Activated T-cell treated with anti-CD3 and anti-CD28 coated beads for 4 hours (primary cell): ENCODE data around the gene CYP4F2.
"Not testable (repeated sequence)": the region's sequence is repeated elsewhere in the genome, so short reads cannot be mapped to it uniquely, and the experiment has no call there.

Experiments
- DNase-seq: peaks from one replicate; pipeline ENCODE4 v3.0.0-alpha.2; 2020

CYP4F2 gene, protein sequence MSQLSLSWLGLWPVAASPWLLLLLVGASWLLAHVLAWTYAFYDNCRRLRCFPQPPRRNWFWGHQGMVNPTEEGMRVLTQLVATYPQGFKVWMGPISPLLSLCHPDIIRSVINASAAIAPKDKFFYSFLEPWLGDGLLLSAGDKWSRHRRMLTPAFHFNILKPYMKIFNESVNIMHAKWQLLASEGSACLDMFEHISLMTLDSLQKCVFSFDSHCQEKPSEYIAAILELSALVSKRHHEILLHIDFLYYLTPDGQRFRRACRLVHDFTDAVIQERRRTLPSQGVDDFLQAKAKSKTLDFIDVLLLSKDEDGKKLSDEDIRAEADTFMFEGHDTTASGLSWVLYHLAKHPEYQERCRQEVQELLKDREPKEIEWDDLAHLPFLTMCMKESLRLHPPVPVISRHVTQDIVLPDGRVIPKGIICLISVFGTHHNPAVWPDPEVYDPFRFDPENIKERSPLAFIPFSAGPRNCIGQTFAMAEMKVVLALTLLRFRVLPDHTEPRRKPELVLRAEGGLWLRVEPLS

DNA sequence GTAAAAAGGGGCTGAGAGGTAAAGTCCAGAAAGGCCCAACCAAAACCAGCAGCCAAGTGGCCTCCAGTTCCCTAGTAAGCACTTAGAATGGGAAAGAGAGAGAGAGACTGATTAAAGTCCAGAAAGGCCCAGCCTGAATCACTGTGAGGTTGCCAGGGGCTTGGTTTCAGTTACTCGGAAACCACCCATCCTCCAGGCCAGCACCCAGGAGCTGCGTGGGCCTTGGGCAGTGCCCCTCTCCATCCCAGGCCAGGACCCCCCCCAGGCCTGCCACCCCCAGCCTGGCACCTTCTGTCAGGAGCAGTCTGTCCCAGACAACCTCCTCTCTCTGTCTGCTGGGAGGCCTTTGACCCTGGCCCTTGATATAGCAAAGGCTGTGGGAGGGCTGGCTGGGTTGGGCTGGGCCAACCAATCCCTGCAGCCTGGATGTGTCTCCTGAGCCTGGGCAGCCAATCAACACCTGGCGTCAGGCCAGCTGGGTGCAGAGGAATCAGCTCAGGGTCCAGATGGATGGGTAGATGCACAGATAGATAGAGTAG is at the start of gene CYP4F2:
TSS of gene CYP4F2 (minus strand) at position 337 of the 539 bp plus-strand sequence. CDS start 463 bp downstream, outside the sequence.
- no peak for DNase-seq

DNA sequence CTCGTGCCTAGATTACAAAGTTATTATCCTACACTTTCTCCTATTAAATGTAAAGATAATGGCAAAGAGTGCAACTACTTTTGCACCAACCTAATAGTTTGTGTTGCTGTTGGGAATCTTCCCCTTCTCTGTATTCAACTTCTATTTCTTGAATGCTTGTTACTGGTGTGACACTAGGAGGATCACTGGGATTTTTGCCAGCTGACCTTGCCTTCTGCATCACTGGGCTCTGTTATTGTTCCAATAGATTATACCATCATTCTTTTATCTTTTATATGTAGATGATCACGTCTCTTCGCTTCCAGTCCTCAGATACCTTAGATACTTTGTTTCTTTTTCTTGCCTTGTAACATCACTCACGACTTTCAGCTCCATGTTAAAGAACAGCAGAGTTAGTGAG is 47.4 kb upstream of the CYP4F2 start:
- DNase-seq, result no peak

DNA sequence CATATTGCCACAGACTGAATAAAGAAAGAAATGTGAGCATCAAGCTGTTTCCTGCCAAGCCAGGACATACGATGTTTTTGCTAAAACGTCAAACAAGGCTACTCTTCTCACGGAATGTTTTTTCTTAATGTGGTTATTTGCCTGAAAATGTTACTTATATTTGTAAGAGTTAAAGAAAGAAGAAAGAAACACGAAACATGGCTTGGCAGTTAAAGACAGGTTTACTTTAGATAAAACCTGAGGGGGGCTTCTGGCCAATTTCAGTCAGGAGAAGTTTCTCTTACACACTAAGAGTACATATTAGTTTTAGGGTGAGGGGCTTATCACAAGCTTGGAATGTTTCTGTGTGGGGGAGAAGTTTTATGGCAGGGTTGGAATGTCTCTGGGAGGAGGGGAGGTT is 46.5 kb upstream of the CYP4F2 start:
- DNase-seq, result no peak

DNA sequence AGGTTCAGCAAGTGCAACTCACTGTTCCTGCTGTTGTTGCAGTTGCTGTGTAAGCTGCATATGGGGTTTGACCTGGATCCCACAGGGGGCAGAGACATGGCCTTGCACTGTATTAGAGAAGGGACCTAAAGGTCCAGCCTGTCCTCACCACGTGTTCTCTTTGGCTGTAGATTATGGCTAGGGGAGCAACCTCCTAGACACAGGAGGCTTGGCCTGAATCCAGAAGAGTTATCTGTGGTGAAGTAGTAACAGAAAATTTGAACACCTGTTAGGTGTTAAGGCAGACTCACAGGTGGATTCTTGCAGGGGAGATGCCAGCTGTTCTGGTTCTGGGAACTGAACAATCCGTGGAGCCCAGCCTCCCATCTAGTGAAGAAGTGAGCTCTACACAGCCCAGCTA is 39.9 kb upstream of the CYP4F2 start:
- no peak for DNase-seq

DNA sequence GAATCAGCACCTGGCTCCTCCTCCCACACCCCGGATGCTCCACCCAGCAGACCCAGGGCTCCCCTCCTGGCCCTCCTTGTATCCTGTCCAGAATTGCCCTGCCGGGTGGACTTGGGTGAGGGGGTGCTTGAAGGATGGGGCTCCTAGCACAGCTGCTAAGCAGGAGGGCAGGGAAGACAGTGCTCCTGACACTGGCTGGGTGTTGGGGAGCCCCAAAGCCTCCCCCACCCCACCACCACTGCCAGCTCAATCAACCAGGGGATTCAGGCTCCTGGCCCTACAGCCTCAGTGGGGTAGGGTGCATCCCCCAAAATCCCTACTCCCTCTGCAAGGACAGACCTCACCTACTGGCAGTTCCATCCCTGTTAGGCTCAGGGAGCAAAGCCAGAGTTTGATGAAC is 39.1 kb upstream of the CYP4F2 start:
- no peak for DNase-seq

DNA sequence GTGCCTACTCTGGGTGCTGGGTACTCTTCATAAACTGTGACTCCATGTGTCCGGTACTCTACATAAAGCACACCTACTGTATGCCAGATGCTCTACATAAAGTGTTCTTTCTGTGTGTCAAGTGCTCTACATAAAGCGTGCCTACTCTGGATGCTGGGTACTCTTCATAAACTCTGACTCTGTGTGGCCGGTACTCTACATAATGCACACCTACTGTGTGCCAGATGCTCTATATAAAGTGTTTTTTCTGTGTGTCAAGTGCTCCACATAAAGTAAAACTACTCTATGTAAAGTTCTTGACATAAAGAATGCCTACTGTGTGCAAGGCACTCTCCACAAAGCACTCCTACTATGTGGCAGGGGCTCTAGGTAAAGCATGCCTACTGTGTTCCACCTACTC is 38.3 kb upstream of the CYP4F2 start:
- DNase-seq, result no peak

DNA sequence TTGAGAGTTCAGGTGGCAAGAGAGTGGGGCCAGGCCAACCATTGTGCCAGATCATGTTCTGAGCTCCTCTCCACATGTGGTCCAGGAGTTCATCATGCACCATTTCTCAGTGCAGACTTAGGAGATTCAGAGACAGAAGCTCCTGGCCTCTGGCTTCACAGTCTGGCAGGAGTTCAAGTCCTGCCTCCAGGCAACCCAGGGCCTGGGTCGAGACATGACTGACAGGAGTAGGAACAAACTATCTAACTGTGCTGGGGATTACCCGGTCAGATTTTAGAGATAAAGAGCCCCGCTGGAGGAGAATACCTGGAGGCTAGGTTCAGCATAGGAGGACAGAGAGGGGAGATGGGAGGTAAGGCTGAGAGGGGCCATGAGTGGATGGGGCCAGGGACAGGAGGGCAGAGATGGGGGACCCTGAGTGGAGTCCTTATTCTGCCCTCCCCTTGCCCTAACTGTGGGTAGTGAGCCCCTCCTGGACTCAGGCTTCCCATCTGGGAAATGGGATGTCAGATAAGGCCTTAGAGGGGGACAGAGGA is 37.4 kb upstream of the CYP4F2 start:
- DNase-seq, result no peak

DNA sequence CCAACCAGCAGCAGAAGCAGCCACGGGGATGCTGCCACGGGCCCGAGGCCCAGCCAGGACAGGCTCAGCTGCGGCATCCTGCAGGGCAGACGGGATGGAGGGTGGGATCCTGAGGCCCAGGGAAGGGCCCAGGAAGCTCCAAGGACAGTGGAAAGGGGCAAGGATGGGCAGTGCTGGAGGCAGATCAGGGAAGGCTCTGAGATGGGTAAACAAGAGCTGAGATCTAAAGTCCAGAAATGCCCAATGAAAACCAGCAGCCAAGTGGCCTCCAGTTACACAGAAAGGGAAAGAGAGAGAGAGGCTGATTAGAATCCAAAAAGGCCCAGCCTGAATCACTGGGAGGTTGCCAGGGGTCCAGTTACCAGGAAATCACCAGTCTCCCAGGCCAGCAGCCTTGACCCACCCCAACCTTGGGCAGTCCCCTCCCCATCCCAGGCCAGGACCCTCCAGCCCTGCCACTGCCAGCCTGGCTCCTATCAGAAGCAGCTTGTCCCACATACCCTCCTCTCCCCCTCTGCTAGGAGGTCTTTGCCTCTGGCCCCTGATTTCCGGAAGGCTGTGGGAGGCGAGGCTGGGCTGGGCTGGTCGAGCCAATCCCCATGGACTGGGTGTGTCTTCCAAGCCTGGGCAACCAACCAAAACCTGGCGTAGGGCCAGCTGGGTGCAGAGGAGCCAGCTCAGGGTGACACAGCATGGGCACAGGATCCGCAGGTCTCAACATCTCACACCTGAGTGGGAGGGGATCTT is 36.6 kb upstream of the CYP4F2 start, which contains the start of gene CYP4F11:
TSS of gene CYP4F11 (minus strand) at position 198 of the 747 bp plus-strand sequence. CDS start at position 77, 121 bp downstream.
- DNase-seq, result no peak

DNA sequence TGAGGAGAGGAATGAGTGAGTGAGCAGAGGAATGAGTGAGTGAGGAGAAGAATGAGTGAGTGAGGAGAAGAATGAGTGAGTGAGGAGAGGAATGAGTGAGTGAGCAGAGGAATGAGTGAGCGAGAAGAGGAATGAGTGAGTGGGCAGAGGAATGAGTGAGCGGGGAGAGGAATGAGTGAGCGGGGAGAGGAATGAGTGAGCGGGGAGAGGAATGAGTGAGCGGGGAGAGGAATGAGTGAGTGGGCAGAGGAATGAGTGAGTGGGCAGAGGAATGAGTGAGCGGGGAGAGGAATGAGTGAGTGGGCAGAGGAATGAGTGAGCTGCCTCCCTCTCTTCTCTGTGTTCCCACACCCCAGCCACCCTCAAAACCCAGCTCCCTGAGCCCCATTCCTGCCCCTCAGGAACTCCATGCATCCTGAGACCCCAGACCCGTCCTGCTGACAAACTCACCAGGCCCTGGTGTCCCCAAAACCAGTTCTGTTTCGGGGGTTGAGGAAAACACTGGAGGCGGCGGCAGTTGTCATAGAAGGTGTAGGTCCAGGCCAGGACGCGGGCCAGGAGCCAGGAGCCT is 36.0 kb upstream of the CYP4F2 start:
- peak; percentile 15 for DNase-seq

DNA sequence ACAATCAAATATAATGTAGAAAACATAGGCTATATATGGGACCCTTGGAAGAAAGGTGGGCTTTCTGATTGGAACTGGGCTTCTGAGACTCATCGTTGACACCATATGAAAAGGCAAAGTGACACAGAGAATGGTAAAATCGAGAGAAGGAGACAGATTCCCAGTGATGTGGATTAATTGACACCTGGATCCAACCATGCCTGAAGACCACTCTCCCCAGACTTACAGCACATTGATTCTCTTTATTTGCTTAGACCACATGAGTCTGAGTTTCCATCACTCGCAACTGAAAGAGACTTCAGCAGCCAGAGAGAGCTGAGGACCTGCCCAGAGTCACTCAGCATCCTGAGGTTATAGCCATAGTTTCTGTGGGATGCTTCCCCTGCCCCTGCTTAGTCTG is 30.4 kb upstream of the CYP4F2 start:
- no peak for DNase-seq

DNA sequence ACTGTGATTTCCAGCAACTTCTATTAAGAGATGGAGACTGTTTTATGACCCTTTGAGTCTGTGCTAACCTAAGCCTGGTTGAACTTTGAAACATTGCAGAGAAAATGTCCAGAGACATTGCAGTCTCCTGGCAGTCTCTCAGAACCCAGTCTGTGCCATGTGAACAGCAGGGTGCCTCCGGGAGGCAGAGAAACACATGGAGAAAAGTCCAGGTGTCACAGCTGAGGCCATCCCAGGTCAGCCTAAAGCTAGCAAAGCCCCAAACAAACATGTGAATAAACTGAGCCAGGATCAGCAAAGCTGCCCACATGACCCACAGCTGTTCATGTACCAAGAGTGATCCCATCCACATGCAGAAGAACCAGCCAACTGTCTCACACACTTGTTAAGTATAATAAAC is 28.6 kb upstream of the CYP4F2 start:
- DNase-seq, result no peak

DNA sequence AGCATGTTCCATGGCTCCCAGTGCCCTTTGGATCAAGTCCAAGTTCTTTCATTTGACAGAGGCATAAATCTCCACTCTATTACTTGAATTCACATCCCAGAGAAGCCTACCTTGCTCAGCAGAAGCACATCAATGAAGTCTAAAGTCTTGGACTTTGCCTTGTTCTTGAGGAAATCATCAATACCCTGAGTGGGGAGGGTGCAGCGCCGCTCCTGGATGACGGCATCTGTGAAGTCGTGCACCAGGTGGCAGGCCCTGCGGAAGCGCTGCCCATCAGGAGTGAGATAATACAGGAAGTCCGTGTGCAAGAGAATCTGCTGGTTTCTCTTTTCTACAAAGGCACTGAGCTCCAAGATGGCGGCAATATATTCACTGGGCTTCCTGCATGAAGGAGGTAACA is 25.8 kb upstream of the CYP4F2 start:
- no peak for DNase-seq

DNA sequence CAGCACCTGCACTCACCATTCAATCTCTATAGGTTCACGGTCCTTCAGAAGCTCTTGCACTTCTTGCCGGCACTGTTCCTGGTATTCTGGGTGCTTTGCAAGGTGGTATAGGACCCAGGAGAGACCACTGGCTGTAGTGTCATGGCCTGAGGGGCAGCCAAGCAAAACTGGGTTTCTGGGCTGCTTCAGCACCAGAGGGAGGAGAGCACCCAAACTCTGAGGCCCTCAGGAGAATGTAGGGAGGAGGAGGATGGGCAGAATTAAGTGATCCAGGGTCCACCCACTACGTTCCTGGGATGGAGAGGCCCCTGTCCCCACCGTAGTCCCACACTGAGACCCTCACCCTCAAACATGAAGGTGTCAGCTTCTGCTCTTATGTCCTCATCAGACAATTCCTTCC is 24.1 kb upstream of the CYP4F2 start:
- DNase-seq, result no peak

DNA sequence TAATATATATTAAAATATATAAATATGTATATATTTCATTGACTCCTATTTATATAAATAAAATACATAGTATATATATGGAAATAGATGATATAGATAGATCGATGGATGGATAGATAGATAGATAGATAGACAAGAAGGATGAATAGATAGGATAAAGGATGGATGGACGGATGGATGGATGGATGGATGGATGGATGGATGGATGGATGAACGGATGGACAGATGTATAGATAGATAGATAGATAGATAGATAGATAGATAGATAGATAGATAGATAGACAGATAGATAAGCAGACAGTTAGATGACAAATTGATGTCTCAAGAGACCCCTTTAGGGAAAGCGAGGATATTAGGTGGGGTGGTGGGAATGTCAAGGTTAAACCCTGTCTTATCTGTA is 21.4 kb upstream of the CYP4F2 start:
- DNase-seq, result no peak

DNA sequence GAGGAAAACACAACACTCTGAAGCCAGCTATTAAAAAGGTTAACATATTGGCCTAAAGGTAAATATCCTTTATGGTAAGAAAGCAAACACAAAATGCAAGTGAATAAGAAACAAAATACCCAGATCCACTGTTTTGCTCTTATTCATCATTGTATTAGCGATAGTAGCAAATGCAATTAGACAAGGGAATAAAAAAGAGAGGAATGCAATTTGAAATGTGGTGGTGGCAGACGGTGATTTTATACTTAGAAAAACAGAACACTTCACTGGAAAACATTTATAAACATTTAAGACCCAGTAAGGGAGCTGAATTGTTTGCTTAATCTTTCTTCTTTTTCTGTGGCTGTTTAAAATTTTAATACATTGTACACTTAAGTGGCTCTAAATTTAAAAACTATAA is 17.2 kb upstream of the CYP4F2 start:
- DNase-seq, result no peak

DNA sequence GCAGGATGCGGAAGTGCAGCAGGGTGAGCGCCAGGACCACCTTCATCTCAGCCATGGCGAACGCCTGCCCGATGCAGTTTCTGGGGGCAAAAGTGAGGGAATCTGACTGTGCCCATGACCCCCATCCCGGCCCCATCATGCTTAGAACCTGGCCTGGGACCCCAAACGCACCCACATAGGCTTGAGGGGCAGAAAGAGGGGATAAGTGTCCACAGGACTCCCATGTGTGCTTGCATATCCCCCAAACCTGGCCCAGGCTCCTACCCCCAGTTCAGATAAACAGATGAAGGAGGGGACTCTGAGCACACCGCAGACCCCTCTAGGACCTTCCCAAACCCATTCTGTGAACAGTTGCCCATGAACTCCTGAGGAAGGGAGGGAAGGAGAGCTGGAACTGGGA is 16.0 kb upstream of the CYP4F2 start:
- DNase-seq, result no peak

DNA sequence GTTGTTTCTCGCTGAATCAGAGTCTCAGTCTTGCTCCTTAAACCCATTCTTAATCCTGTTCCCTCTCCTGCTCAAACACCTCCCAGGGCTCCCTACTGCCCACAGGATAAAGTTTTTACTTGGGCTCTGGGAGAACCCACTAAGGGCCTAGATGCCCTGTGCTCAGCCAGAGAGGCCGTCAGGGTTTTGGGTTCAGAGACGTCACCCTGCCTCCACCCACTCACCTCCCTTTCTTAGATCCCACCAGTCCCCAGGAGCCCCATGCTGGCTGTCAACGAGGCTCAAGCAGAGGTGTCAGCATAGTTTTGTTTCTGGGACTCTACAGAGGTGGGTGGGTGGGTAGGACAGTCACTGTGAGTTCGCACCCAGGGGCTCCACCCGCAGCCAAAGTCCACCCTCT is 15.5 kb upstream of the CYP4F2 start:
- no peak for DNase-seq

DNA sequence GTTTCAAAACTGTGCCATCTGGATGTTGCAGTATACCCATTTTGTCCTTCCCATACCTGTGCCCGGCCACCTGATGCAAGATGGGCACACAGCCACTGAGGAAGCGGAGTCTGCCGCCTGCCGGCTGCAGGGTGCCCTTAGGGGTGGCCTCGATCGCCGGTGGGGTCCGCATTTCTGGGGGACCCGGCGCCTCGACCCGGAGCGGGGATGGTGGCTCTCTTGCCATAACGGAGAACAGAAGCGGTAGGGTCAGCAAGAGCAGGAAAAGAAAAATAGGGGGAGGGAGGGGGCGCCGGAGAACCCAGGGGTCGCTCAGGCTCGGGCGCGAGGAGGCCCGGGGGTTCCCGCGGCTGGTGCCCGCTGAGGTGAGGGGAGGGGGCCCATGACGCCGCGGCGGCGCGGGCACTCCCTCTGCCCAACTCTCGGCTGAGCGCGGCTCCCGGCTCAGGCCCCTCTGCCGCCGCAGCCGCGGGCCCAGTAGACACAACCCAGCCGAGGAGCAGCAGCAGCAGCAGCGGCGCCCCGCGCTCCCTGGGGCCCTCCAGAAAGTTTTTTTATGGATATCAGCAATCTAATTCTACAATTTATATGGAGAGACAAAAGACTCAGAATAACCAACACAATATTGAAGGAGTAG is 13.8 kb upstream of the CYP4F2 start:
- DNase-seq, result no peak

DNA sequence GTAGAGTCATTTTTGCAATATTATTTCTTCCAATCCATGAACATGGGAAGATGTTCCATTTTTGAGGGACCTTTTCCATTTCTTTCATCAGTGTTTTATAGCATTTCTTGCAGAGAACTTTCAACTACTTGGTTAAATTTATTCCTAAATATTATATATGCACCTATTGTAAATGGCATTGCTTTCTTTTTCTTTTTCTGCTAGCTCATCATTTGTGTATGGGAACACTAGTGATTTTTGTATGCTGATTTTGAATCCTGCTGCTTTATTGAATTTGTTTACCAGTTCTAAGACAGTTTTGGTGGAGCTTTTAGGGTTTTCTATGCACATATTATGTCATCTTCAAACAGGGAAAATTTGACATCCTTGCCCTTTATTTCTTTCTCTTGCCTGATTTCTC is 7.2 kb upstream of the CYP4F2 start:
- DNase-seq, result no peak

DNA sequence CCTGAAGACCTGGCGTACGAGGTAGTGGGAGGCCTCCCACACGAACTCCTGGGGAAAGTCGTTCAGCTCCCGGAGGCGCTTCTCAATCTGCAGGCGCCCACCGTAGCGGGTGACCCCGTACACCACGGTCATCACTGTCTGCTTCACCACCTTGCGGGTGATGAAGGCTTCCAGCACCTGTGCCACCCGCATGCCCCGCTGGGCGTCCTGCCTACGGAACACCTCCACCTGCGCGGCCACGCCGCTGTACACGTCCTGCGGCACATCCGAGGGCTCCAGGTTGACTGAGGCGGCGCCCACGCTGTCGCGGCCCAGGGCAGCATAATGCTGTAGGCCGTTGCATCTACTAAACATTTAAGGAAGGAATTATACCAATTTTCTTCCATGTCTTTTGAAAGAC is 5.0 kb upstream of the CYP4F2 start:
- DNase-seq, result not testable (repeated sequence)

DNA sequence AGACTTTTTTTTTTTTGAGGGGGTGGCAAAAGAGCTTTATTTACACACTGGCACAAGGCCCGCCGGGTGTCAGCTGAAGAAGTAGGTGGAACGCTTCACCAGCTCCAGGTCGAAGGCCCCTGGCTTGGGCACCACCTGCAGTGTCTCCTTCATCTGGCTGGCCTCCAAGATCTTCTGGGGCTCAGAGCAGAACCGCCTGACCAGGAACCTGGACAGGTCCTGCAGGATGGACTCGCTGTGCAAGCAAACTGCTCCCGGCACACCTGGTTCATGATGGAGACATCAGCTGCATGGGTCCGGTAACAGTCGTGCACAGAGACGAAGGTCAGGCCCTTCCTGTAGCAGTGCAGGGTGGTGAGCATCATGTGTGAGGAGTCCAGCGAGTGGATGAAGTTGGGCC is 4.4 kb upstream of the CYP4F2 start:
- no peak for DNase-seq

DNA sequence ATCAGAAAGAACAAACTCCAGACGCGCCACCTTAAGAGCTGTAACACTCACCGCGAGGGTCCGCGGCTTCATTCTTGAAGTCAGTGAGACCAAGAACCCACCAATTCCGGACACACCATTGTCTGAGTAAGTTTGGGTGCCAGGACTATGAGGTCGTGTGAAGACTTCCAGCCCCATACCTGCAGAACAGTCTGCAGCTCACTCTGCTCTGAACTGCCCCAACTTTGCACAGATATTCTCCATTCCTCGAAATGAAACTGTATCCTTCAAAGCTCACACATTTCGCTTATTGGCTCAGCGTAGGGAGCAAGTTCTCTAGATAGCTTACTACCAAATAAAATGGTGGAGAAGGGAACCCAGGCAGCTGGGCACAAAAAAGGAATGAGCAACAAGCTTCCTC is 2.6 kb upstream of the CYP4F2 start:
- DNase-seq, result no peak

DNA sequence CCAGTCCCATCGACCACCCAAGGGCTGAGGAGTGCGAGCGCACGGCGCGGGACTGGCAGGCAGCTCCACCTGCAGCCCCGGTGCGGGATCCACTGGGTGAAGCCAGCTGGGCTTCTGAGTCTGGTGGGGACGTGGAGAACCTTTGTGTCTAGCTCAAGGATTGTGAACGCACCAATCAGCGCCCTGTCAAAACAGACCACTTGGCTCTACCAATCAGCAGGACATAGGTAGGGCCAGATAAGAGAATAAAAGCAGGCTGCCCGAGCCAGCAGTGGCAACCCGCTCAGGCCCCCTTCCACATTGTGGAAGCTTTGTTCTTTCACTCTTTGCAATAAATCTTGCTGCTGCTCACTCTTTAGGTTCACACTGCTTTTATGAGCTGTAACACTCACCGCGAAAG is 2.2 kb upstream of the CYP4F2 start:
- DNase-seq, result not testable (repeated sequence)
